ENCODE measurements around the gene ID4.

Gene ID4

GRCh38 chr6:19864285-19864684 is 27.1 kb downstream of the ID4 start:
- DNase-seq, result no peak

- no peak for DNase-seq
Observed at GRCh38 chr6:19865178-19865577, 28.0 kb downstream of the ID4 start.

GRCh38 chr6:19866173-19866984 is 29.2 kb downstream of the ID4 start:
- no peak for DNase-seq

- no peak for DNase-seq
Observed at GRCh38 chr6:19866985-19867627, 29.9 kb downstream of the ID4 start.

- no peak for DNase-seq
Observed at GRCh38 chr6:19869464-19869863, 32.3 kb downstream of the ID4 start.

- no peak for DNase-seq
Observed at GRCh38 chr6:19870322-19870721, 33.2 kb downstream of the ID4 start.

- no peak for DNase-seq
Observed at GRCh38 chr6:19873031-19873430, 35.9 kb downstream of the ID4 start.

- DNase-seq, result no peak
Observed at GRCh38 chr6:19876672-19877071, 39.5 kb downstream of the ID4 start.

- DNase-seq, result no peak
Observed at GRCh38 chr6:19879663-19880062, 42.5 kb downstream of the ID4 start.

- DNase-seq, result no peak
Observed at GRCh38 chr6:19880066-19880465, 42.9 kb downstream of the ID4 start.

- DNase-seq, result no peak
Observed at GRCh38 chr6:19891451-19891850, 54.3 kb downstream of the ID4 start.
